Nephron (organoid): ENCODE data around the gene DDI1.

Source experiments
- H3K27ac Mint-ChIP-seq, 3 experiments: 2 replicates each; pipeline ENCODE4 v1.8.0; 2020; ENCODE audit warnings: mixed read lengths in 3 of 3, mild to moderate bottlenecking in 2 of 3, moderate library complexity in 1 of 3
- H3K27me3 Mint-ChIP-seq: 2 replicates; pipeline ENCODE4 v1.8.0; 2021; ENCODE audit warnings: low read depth, mild to moderate bottlenecking, moderate library complexity, mixed read lengths
- H3K36me3 Mint-ChIP-seq: 2 replicates; pipeline ENCODE4 v1.8.0; 2020; ENCODE audit warnings: low read depth, mixed read lengths
- H3K4me1 Mint-ChIP-seq: 2 replicates; pipeline ENCODE4 v1.8.0; 2020; ENCODE audit warnings: mixed read lengths
- H3K4me3 Mint-ChIP-seq, 3 experiments: 2 replicates each; pipeline ENCODE4 v1.8.0; 2020; ENCODE audit warnings: mild to moderate bottlenecking in 3 of 3, mixed read lengths in 3 of 3, moderate library complexity in 2 of 3
- H3K9me3 Mint-ChIP-seq: 2 replicates; pipeline ENCODE4 v1.8.0; 2020; ENCODE audit warnings: mixed read lengths
- CTCF ChIP-seq, 3 experiments: fragments of 200-600 bp; sonication (generic); IDR thresholded peaks; one replicate each; pipeline ENCODE4 v1.5.0; 2021; ENCODE audit warnings: antibody characterized with exemption in 3 of 3; ENCODE audit not compliant: unreplicated experiment in 3 of 3

Gene DDI1

GRCh38 chr11:104054911-104055529 lies 18.6 kb downstream of the DDI1 start:
- H3K9me3 Mint-ChIP-seq: no peaks in the 10 kb centered on the region
- no peak for TF ChIP-seq CTCF (IDR thresholded peaks at IDR 0.05; ENCODE audit: unreplicated experiment in 3 of 3)
- H3K4me1 Mint-ChIP-seq: no peaks in the 10 kb centered on the region
- no peaks in the 10 kb centered on the region for H3K36me3 Mint-ChIP-seq
- no peaks in the 10 kb centered on the region for H3K27me3 Mint-ChIP-seq
- H3K4me3 Mint-ChIP-seq: no peak overlapping the region
- H3K27ac Mint-ChIP-seq: no peak overlapping the region

GRCh38 chr11:104055596-104055995 lies 19.2 kb downstream of the DDI1 start:
- no peaks in the 10 kb centered on the region for H3K9me3 Mint-ChIP-seq
- H3K36me3 Mint-ChIP-seq: no peaks in the 10 kb centered on the region
- H3K4me3 Mint-ChIP-seq: no peak overlapping the region
- no peak for TF ChIP-seq CTCF (IDR thresholded peaks at IDR 0.05; ENCODE audit: unreplicated experiment in 3 of 3)
- H3K4me1 Mint-ChIP-seq: no peaks in the 10 kb centered on the region
- no peaks in the 10 kb centered on the region for H3K27me3 Mint-ChIP-seq
- H3K27ac Mint-ChIP-seq: no peak overlapping the region

- no peaks in the 10 kb centered on the region for H3K27me3 Mint-ChIP-seq
- no peak overlapping the region for H3K4me3 Mint-ChIP-seq
- no peaks in the 10 kb centered on the region for H3K9me3 Mint-ChIP-seq
Observed at GRCh38 chr11:104057908-104058307, 21.5 kb downstream of the DDI1 start.

GRCh38 chr11:104058680-104059079 lies 22.2 kb downstream of the DDI1 start:
- Mint-ChIP-seq H3K4me1 (no peaks in the 10 kb centered on the region), H3K27me3 (no peaks in the 10 kb centered on the region), H3K27ac (no peak overlapping the region), H3K4me3 (no peak overlapping the region), H3K9me3 (peaks cover 3% of the 10 kb centered on the region), H3K36me3 (no peaks in the 10 kb centered on the region)
- TF ChIP-seq CTCF (IDR thresholded peaks at IDR 0.05; ENCODE audit: unreplicated experiment in 3 of 3): no peak

More at GRCh38 chr11:104057908-104058307, 21.5 kb downstream of the DDI1 start:
- no peak for TF ChIP-seq CTCF (IDR thresholded peaks at IDR 0.05; ENCODE audit: unreplicated experiment in 3 of 3)
- Mint-ChIP-seq H3K36me3 (no peaks in the 10 kb centered on the region), H3K27ac (no peak overlapping the region), H3K4me1 (no peaks in the 10 kb centered on the region)

- no peaks in the 10 kb centered on the region for H3K4me1 Mint-ChIP-seq
- H3K27me3 Mint-ChIP-seq: no peaks in the 10 kb centered on the region
- no peak overlapping the region for H3K4me3 Mint-ChIP-seq
- H3K36me3 Mint-ChIP-seq: no peaks in the 10 kb centered on the region
- H3K27ac Mint-ChIP-seq: no peak overlapping the region
- TF ChIP-seq CTCF (IDR thresholded peaks at IDR 0.05; ENCODE audit: unreplicated experiment in 3 of 3): no peak
- peaks cover 4% of the 10 kb centered on the region for H3K9me3 Mint-ChIP-seq
Observed at GRCh38 chr11:104060004-104060794, 23.8 kb downstream of the DDI1 start.

GRCh38 chr11:104060820-104061219 lies 24.4 kb downstream of the DDI1 start:
- no peaks in the 10 kb centered on the region for H3K4me1 Mint-ChIP-seq
- no peak overlapping the region for H3K27ac Mint-ChIP-seq
- H3K36me3 Mint-ChIP-seq: no peaks in the 10 kb centered on the region
- no peak for TF ChIP-seq CTCF (IDR thresholded peaks at IDR 0.05; ENCODE audit: unreplicated experiment in 3 of 3)
- no peaks in the 10 kb centered on the region for H3K27me3 Mint-ChIP-seq
- H3K4me3 Mint-ChIP-seq: no peak overlapping the region
- H3K9me3 Mint-ChIP-seq: peaks cover 4% of the 10 kb centered on the region
